Measurements from ENCODE around the gene KRTAP10-2. TPM values are rescaled to one million over a fixed set of nuclear protein-coding genes. Genes with fewer than 3 reads are reported as not detected.

KRTAP10-2 gene
- total RNA-seq, 1 donor from 2014 or later: not detected

DNA sequence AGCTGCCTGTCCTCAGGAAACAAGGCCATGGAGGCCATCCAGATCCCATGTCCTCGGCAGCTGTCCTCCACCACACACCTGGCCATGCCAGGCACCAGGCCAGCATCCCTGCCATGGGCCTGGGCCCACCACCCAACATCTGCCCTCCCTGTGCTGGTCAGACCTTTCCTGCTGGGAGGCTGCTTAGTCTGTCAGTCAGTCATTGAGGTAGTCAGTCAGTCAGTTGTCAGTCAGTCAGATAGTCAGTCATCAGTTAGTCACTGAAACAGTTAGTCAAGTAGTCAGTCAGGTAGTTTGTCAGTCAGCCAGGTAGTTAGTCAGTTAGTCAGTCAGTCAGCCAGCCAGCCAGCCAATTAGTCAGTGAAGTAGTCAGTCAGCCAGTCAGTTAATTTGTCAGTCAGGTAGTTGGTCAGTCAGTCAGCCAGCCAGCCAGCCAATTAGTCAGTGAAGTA lies 28.5 kb downstream of the KRTAP10-2 start:
- Mint-ChIP-seq H3K9me3 (no peaks in the 10 kb centered on the region), H3K4me1 (no peaks in the 10 kb centered on the region), H3K4me3 (no peak overlapping the region), H3K27ac (ENCODE audit: unreplicated experiment) (no peak overlapping the region), H3K36me3 (ENCODE audit: low read depth) (no peaks in the 10 kb centered on the region), H3K27me3 (ENCODE audit: low read depth) (no peaks in the 10 kb centered on the region)
- TF ChIP-seq, protein P1, sequence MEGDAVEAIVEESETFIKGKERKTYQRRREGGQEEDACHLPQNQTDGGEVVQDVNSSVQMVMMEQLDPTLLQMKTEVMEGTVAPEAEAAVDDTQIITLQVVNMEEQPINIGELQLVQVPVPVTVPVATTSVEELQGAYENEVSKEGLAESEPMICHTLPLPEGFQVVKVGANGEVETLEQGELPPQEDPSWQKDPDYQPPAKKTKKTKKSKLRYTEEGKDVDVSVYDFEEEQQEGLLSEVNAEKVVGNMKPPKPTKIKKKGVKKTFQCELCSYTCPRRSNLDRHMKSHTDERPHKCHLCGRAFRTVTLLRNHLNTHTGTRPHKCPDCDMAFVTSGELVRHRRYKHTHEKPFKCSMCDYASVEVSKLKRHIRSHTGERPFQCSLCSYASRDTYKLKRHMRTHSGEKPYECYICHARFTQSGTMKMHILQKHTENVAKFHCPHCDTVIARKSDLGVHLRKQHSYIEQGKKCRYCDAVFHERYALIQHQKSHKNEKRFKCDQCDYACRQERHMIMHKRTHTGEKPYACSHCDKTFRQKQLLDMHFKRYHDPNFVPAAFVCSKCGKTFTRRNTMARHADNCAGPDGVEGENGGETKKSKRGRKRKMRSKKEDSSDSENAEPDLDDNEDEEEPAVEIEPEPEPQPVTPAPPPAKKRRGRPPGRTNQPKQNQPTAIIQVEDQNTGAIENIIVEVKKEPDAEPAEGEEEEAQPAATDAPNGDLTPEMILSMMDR (conservative IDR thresholded peaks at IDR 0.05): no peak
- no peak for DNase-seq (ENCODE audit: low read depth, low spot score)

DNA sequence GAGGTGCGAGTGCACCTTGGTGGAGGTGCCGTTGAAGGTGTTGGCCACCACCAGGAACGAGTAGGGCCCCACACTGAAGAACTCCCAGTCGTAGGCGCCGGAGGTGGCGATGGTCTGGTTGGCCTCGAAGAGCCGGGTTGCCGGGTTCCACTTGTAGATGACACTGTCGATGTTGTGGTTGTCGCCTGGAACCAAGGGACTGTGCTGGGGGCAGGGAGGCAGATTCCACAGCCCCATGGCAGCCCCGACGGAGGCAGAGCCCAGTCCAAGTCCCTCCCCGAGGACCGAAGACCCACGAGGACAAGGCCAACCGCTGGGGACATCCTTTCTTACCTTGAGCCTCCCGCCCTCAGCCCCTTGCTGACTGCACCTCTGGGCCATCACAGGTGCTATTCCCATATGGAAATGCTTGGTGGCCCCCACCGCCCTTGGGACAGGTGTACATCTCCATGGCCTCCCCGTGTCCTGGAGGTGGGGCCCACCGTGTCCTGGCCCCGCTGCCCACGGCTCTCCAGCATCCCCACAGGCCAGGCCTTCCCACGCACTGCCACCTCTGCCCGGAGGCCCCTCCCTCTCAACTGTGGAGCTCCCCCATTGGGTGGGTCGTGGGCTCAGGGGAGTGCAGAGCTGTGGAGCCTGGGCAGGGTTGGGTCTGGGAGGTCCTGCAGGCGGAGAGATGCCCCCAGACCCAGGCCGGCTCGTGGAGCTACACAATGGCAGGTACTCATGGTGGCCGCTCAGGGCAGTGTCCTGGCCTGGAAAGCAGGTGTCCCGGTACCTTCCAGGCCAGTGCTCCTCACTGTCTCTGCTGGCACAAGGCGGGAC lies 29.2 kb downstream of the KRTAP10-2 start:
- H3K9me3 Mint-ChIP-seq: no peaks in the 10 kb centered on the region
- no peak for DNase-seq (ENCODE audit: low read depth, low spot score)
- H3K4me3 Mint-ChIP-seq: no peak overlapping the region
- H3K36me3 Mint-ChIP-seq (ENCODE audit: low read depth): no peaks in the 10 kb centered on the region
- TF ChIP-seq, protein P1 (conservative IDR thresholded peaks at IDR 0.05): no peak
- H3K27me3 Mint-ChIP-seq (ENCODE audit: low read depth): no peaks in the 10 kb centered on the region
- H3K27ac Mint-ChIP-seq (ENCODE audit: unreplicated experiment): no peak overlapping the region
- no peaks in the 10 kb centered on the region for H3K4me1 Mint-ChIP-seq

DNA sequence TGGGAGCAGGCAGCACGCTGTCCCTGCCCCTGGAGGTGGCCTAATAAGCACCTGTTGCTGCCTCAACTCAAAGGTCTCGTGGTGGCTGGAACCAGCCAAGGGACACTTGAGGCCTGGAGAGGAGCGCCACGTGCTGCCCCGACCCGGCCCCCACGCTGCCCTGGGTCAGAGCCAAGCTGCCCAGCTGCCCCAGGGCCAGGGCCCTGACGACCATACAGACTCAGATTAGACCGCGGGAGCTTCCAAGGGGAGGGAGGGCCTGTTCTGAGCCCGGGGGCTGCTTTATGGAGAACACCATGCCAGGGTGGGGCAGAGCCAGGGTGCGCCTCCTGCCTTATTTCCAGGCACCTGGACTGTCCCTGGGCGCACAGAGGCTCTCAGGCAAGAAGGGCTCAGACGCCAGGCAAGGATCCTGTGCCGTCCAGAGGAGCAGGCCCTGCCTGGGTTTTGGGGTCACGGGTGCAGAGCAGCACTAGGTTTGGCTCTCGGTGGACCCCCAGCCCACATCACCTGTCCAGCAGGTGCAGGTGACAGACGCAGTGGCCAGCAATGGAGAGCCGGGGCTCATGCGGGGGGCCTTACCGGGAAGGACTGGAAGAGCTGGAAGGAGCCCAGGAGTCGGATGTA lies 29.9 kb downstream of the KRTAP10-2 start:
- no peaks in the 10 kb centered on the region for H3K9me3 Mint-ChIP-seq
- TF ChIP-seq, protein P1 (conservative IDR thresholded peaks at IDR 0.05): no peak
- H3K27ac Mint-ChIP-seq (ENCODE audit: unreplicated experiment): no peak overlapping the region
- no peaks in the 10 kb centered on the region for H3K36me3 Mint-ChIP-seq (ENCODE audit: low read depth)
- no peaks in the 10 kb centered on the region for H3K27me3 Mint-ChIP-seq (ENCODE audit: low read depth)
- H3K4me1 Mint-ChIP-seq: no peaks in the 10 kb centered on the region
- H3K4me3 Mint-ChIP-seq: no peak overlapping the region
- DNase-seq (ENCODE audit: low read depth, low spot score): no peak

DNA sequence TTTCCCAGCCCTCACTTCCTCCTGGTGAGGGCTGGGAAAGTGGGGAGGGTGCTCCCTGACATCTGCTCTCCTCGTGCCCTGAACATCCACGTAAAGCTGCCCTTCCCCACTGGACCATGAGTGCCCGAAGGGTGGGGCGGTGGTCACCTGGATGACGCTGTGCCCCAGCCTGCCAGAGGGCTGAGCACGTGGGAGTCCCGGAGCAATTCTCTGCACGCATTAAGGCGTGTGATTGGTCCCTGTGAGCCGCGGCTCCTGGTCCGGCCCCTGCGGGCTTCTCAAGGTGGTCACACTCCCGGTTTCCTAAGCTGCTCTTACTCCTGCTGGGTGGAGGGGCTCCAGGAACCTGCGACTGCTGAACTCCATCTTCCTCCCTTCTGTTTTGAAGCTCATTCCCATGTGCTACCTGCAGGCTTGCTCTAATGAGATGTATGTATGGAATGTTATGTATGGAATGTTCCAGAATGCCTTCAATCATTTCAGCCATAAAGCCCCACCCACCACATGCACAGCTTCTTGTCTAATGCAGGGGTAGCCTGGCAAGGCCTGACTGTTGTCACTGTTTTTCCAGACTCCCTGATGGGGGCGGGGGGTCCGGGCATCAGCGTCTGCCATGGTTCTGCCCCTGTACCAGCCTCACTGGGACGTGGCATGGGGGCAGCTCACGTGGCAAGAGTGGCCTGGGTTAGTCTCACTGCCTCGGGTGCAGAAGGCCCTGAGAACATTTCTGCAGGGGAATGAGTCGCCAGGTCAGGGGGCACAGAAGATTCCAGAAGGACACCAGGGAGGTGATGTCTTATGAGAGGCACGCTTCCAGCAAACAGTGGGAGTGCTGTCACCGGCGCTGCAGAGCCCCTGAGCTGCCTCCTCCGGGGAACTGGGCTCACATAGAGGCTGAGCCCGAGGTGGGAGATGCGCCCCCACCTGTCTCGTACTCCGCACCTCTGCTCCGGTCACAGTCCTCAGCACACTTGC lies 30.7 kb downstream of the KRTAP10-2 start:
- H3K4me1 Mint-ChIP-seq: no peaks in the 10 kb centered on the region
- H3K4me3 Mint-ChIP-seq: no peak overlapping the region
- no peak for DNase-seq (ENCODE audit: low read depth, low spot score)
- H3K9me3 Mint-ChIP-seq: no peaks in the 10 kb centered on the region
- H3K27ac Mint-ChIP-seq (ENCODE audit: unreplicated experiment): no peak overlapping the region
- H3K36me3 Mint-ChIP-seq (ENCODE audit: low read depth): no peaks in the 10 kb centered on the region
- TF ChIP-seq, protein P1 (conservative IDR thresholded peaks at IDR 0.05): no peak
- no peaks in the 10 kb centered on the region for H3K27me3 Mint-ChIP-seq (ENCODE audit: low read depth)
